GM18505 (cell line): Measurements from ENCODE around the gene PLXDC1.

Experiments used
- ATAC-seq: cut with Tn5 transposase; IDR thresholded peaks from one replicate; pipeline ENCODE4 v1.9.1; 2021; ENCODE audit not compliant: unreplicated experiment
- POLR2A ChIP-seq: IDR thresholded peaks from 4 replicates; pipeline ENCODE4 v1.6.1; 2011; ENCODE audit warnings: borderline replicate concordance; ENCODE audit not compliant: insufficient read depth, insufficient read length; ENCODE audit errors: extremely low read depth

Gene PLXDC1

GRCh38 chr17:39016193-39017153, 135.0 kb downstream of the PLXDC1 start:
- no peak for ATAC-seq

GRCh38 chr17:39015546-39015935, 135.9 kb downstream of the PLXDC1 start:
- no peak for TF ChIP-seq POLR2A
- no peak for ATAC-seq

More at GRCh38 chr17:39016193-39017153, 135.0 kb downstream of the PLXDC1 start:
- TF ChIP-seq POLR2A: no peak

- no peak for ATAC-seq
- TF ChIP-seq POLR2A: no peak
These were observed 136.5 kb downstream of the PLXDC1 start for GRCh38 chr17:39014795-39015545.

- TF ChIP-seq POLR2A: no peak
- no peak for ATAC-seq
These were observed 137.2 kb downstream of the PLXDC1 start for GRCh38 chr17:39014044-39014794.
